ENCODE measurements around the gene SLC25A22.

Gene SLC25A22

DNA sequence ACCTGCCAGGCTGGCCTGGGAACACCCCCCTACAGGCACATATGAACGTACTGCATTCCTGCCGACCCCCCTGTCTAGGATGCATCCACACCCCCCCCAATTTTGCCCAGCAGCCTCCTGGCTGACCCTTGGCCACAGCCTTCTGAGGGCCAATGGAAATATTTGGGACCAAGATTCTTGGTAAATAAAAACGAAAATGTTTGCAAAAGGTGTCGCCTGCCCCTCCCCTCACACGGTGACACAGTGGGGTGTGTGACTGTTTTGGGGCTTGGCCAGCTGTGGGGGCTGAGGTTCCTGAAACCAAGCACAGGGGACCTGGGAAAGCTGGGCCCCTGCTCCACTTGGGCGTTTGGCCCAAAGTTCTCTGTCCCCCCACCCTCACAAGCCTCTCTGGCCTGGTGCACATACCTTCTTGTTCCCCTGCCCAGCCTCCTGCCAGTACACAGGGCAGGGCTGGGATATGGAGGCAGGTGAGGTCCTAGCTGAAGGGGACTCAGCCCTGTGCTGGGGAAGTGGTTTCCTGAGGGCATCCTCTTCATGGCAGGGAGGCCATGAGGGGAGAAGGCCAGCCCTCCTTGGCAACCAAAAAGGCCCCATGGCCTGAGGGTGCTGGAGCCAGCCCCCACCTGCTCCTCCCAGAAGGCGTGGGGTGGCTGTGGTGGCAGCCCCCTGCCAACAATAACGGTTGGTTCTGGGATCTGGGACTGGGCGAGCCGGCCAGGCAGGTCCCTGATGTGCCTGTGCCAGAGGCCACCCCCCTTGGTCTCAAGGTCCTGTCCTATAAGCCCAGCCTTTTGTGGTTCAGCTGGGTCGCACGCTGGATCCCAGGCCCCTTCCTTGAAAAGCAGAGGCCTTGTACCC, 27.5 kb upstream of the SLC25A22 start:
- TF ChIP-seq ZFX (IDR thresholded peaks at IDR 0.05): no peak
- TF ChIP-seq, protein P1, sequence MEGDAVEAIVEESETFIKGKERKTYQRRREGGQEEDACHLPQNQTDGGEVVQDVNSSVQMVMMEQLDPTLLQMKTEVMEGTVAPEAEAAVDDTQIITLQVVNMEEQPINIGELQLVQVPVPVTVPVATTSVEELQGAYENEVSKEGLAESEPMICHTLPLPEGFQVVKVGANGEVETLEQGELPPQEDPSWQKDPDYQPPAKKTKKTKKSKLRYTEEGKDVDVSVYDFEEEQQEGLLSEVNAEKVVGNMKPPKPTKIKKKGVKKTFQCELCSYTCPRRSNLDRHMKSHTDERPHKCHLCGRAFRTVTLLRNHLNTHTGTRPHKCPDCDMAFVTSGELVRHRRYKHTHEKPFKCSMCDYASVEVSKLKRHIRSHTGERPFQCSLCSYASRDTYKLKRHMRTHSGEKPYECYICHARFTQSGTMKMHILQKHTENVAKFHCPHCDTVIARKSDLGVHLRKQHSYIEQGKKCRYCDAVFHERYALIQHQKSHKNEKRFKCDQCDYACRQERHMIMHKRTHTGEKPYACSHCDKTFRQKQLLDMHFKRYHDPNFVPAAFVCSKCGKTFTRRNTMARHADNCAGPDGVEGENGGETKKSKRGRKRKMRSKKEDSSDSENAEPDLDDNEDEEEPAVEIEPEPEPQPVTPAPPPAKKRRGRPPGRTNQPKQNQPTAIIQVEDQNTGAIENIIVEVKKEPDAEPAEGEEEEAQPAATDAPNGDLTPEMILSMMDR (conservative IDR thresholded peaks at IDR 0.05): no peak
- H3K27ac ChIP-seq: peak overlapping the region; percentile 98

DNA sequence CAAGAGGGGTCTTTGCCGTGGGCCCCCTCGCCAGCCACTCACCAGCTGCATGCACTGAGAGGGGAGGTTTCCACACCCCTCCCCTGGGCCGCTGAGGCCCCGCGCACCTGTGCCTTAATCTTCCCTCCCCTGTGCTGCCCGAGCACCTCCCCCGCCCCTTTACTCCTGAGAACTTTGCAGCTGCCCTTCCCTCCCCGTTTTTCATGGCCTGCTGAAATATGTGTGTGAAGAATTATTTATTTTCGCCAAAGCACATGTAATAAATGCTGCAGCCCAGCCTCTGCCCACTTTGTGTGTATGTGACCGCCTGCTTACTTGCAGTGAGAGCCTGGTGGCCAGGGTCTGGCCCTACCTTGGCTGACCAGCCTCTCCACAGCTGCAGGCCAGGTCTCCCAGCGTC, 26.9 kb upstream of the SLC25A22 start:
- TF ChIP-seq, protein P1 (conservative IDR thresholded peaks at IDR 0.05): no peak
- no peak for TF ChIP-seq ZFX (IDR thresholded peaks at IDR 0.05)
- H3K27ac ChIP-seq: peak overlapping the region; percentile 98

DNA sequence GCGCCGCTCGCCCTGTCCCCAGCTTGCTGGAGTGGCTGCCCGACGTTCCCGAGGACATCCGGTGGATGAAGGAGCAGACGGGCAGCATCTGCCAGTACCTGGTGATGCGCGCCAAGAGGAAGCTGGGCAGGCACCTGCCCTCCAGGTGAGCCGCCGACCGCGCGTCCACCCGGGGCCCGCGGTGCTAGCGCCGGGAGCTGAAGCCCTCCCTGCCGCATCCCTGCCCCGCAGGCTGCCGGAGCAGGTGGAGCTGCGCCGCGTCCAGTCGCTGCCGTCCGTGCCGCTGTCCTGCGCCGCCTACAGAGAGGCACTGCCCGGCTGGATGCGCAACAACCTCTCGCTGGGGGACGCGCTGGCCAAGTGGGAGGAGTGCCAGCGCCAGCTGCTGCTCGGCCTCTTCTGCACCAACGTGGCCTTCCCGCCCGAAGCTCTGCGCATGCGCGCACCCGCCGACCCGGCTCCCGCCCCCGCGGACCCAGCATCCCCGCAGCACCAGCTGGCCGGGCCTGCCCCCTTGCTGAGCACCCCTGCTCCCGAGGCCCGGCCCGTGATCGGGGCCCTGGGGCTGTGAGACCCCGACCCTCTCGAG, 26.3 kb upstream of the SLC25A22 start:
- H3K27ac ChIP-seq: peak overlapping the region; percentile 98
- TF ChIP-seq, protein P1 (conservative IDR thresholded peaks at IDR 0.05): no peak
- 0 out of 2 replicates have a peak, but pooled peaks have one; percentile 14 for TF ChIP-seq ZFX (IDR thresholded peaks at IDR 0.05)

DNA sequence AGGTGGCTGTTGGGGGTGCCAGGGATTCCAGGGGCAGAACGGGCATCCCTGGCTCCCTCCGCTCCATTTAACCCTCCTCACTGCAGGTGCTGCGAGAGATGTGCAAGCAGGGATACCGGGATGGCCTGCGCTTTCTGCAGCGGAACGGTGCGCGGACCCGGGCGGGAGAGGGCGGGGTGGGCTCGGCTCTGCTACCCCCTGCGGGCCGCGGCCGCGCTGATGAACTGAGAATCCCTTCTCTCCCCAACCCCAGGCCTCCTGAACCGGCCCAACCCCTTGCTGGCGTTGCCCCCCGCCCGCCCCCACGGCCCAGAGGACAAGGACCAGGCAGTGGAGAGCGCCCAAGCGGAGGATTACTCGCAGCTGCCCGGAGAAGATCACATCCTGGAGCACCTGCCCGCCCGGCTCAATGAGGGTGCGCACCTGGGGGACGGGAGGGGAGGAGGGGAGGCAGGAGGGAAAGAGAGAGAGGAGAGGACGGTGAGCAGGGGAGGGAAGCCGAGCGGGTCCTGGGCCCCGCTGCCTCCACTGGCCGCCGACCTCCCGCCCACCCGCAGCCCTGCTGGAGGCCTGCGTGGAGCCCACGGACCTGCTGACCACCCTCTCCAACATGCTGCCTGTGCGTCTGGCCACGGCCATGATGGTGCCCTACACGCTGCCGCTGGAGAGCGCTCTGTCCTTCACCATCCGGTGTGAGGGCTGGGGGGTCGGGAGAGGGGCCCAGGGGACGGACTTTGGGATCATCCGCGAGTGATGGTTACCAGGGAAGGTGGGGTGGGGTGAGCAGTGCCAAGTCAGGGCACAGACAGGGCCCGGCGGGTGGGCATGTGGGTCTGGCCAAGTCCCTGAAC, 25.6 kb upstream of the SLC25A22 start:
- no peak for TF ChIP-seq ZFX (IDR thresholded peaks at IDR 0.05)
- TF ChIP-seq, protein P1 (conservative IDR thresholded peaks at IDR 0.05): no peak
- peak overlapping the region; percentile 98 for H3K27ac ChIP-seq

DNA sequence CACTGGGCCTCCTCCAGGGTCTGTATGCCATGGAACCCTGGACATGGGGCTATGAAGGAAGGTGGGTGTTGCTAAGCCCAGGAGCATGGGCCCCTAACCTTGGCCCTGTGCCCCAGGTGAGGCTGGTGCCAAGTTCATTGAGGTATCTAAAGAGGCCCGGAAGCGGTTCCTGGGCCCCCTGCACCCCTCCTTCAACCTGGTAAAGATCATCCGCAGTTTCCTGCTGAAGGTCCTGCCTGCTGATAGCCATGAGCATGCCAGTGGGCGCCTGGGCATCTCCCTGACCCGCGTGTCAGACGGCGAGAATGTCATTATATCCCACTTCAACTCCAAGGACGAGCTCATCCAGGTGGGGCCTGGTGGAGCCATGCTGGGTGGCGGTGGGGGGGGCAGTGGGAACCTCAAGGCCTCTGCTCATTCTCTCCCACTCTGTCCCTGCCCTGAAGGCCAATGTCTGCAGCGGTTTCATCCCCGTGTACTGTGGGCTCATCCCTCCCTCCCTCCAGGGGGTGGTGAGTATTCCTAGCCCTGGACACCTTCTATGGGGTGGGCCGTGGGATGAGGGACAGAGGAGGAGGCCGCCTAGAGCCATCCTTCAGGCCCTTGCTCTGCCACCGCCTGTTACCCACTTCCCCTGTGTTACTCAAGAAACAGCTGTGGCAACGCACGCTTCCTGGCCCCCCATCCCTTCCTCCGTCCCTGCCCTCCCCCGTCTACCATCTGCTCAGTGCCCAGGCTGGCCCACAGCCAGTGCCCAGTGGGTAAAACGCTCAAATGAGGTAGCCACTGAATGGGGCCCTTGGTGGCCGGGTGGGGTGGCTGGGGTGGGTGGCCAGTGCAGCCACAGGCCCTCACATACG, 23.7 kb upstream of the SLC25A22 start:
- no peak for TF ChIP-seq ZFX (IDR thresholded peaks at IDR 0.05)
- H3K27ac ChIP-seq: peak overlapping the region; percentile 80

DNA sequence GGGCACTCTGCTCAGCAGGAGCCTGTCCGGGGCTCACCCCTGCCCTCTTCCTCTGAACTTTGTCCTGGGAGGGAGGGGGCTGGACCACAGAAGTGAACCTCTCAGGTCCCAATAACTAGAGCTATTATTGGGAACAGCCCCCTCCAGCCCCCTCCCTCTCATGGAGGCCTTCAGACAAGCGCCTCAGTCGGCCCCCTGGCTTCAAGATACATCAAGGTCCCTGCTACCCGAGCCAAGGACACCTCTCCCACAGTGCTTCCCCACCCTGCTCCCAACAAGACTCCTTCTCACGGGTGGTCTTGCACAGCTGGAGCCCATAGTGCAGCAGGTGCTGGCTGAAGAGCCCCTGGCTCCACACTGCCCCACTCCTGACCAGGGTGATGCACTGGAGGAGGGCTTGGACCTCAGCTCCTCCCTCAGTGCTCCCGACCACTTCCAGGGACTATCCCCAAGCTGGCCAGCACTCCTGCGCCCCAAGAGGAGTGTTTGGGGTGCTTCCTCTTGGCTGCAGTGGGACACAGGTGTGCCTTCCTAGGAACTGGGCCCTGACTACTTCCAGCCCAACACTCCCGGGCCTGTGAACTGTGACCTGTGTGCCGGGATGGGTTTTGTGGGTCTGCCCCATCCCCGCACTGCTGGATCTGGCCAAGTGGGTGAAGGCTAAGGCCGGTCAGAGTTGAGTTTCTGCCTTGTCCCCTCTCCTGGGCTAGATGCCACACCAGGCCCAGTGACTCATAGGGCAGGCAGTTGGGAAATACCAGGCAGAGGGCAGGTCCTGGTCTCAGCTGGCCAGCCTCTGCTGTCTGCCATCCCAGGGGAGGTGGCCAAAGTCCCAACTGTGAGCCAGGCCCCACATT, 22.8 kb upstream of the SLC25A22 start:
- H3K27ac ChIP-seq: peak overlapping the region; percentile 80
- no peak for TF ChIP-seq ZFX (IDR thresholded peaks at IDR 0.05)
- TF ChIP-seq, protein P1 (conservative IDR thresholded peaks at IDR 0.05): no peak

Data from C4-2B (cell line).